NT2/D1 (cell line): ENCODE data around the gene CCDC85C.
A peak's percentile ranks its signal among the peaks of the same experiment; 100 is the strongest.

ENCODE experiments used
- DNase-seq: peaks from one replicate; pipeline ENCODE4 v3.0.0-alpha.2; 2011; ENCODE audit warnings: low read depth, low spot score
- H3K27me3 ChIP-seq: 2 replicates; pipeline ENCODE4 v1.6.0; 2011; ENCODE audit warnings: mild to moderate bottlenecking; ENCODE audit not compliant: insufficient read length, insufficient read depth
- H3K36me3 ChIP-seq: 2 replicates; pipeline ENCODE4 v1.6.1; 2011; ENCODE audit warnings: mild to moderate bottlenecking, low read length, mixed read lengths; ENCODE audit not compliant: insufficient read depth, insufficient read length
- H3K4me1 ChIP-seq: 2 replicates; pipeline ENCODE4 v1.5.1; 2011; ENCODE audit not compliant: insufficient read depth, insufficient read length
- H3K4me3 ChIP-seq: 2 replicates; pipeline ENCODE4 v1.5.1; 2011; ENCODE audit warnings: low read depth; ENCODE audit not compliant: insufficient read length
- H3K9ac ChIP-seq: 2 replicates; pipeline ENCODE4 v1.6.0; 2011; ENCODE audit warnings: low read depth; ENCODE audit not compliant: insufficient read length
- H3K9me3 ChIP-seq: 2 replicates; pipeline ENCODE4 v1.5.1; 2011; ENCODE audit warnings: mild to moderate bottlenecking, low read length; ENCODE audit not compliant: insufficient read depth
- SUZ12 ChIP-seq: IDR thresholded peaks from 2 replicates; pipeline ENCODE4 v1.6.1; 2011; ENCODE audit not compliant: insufficient read length, insufficient read depth; ENCODE audit errors: extremely low read depth
- YY1 ChIP-seq: IDR thresholded peaks from 2 replicates; pipeline ENCODE4 v1.6.1; 2011; ENCODE audit not compliant: insufficient read length, insufficient read depth
- ZNF274 ChIP-seq: IDR thresholded peaks from 2 replicates; pipeline ENCODE4 v1.6.1; 2011; ENCODE audit warnings: mild to moderate bottlenecking, low read depth, low read length

Gene CCDC85C

GRCh38 chr14:99524804-99525698 is 79.0 kb downstream of the CCDC85C start:
- no peak for DNase-seq
- TF ChIP-seq YY1 (no peak), SUZ12 (no peak), ZNF274 (no peak)
- Histone ChIP-seq H3K4me3 (no peak overlapping the region), H3K36me3 (peaks cover 13% of the 10 kb centered on the region), H3K4me1 (peaks cover 36% of the 10 kb centered on the region), H3K27me3 (no peaks in the 10 kb centered on the region), H3K9ac (no peak overlapping the region), H3K9me3 (no peaks in the 10 kb centered on the region)

GRCh38 chr14:99524091-99524661 is 79.8 kb downstream of the CCDC85C start:
- Histone ChIP-seq H3K9ac (no peak overlapping the region), H3K4me1 (peaks cover 33% of the 10 kb centered on the region), H3K27me3 (no peaks in the 10 kb centered on the region), H3K36me3 (peaks cover 21% of the 10 kb centered on the region), H3K9me3 (no peaks in the 10 kb centered on the region), H3K4me3 (no peak overlapping the region)
- TF ChIP-seq ZNF274 = no peak
- TF ChIP-seq YY1 = no peak
- no peak for TF ChIP-seq SUZ12
- no peak for DNase-seq

GRCh38 chr14:99523704-99524055 is 80.3 kb downstream of the CCDC85C start:
- H3K36me3 ChIP-seq = peaks cover 21% of the 10 kb centered on the region
- DNase-seq = no peak
- peak overlapping the region; percentile 70 for H3K9ac ChIP-seq
- H3K4me3 ChIP-seq = no peak overlapping the region
- H3K4me1 ChIP-seq = peaks cover 33% of the 10 kb centered on the region
- TF ChIP-seq ZNF274 (no peak), SUZ12 (no peak), YY1 (no peak)
- H3K9me3 ChIP-seq = no peaks in the 10 kb centered on the region
- H3K27me3 ChIP-seq = no peaks in the 10 kb centered on the region

GRCh38 chr14:99522934-99523703 is 80.9 kb downstream of the CCDC85C start:
- Histone ChIP-seq H3K4me3 (no peak overlapping the region), H3K9ac (peak overlapping the region; percentile 72), H3K4me1 (peaks cover 33% of the 10 kb centered on the region), H3K36me3 (peaks cover 21% of the 10 kb centered on the region), H3K27me3 (no peaks in the 10 kb centered on the region), H3K9me3 (no peaks in the 10 kb centered on the region)
- DNase-seq = peak; percentile 72
- TF ChIP-seq ZNF274 (no peak), SUZ12 (no peak), YY1 (no peak)

GRCh38 chr14:99522457-99522891 is 81.5 kb downstream of the CCDC85C start:
- Histone ChIP-seq H3K4me3 (no peak overlapping the region), H3K9me3 (no peaks in the 10 kb centered on the region), H3K27me3 (no peaks in the 10 kb centered on the region), H3K4me1 (peaks cover 30% of the 10 kb centered on the region), H3K36me3 (peaks cover 21% of the 10 kb centered on the region), H3K9ac (peak overlapping the region; percentile 72)
- TF ChIP-seq ZNF274 (no peak), SUZ12 (no peak), YY1 (no peak)
- no peak for DNase-seq

- Histone ChIP-seq H3K4me3 (no peak overlapping the region), H3K27me3 (no peaks in the 10 kb centered on the region), H3K9ac (peak overlapping the region; percentile 72), H3K36me3 (peaks cover 21% of the 10 kb centered on the region), H3K4me1 (peaks cover 30% of the 10 kb centered on the region), H3K9me3 (no peaks in the 10 kb centered on the region)
- TF ChIP-seq YY1 (no peak), ZNF274 (no peak), SUZ12 (no peak)
- DNase-seq = no peak
These were observed 82.0 kb downstream of the CCDC85C start for GRCh38 chr14:99522025-99522401.
